ENCODE results near the gene HLA-DPB1.

The HLA-DPB1 gene

GRCh38 chr6:33069021-33069738, 6.6 kb upstream of the HLA-DPB1 start:
- ChIA-PET POLR2A (no interaction called here), CTCF (interaction anchor here (1.2 to 1.3 kb wide), 4 partner anchors 12 to 51 kb away, joined by 3 to 4 read pairs (median 3); no protein-coding TSS in a partner anchor)
- DNase-seq (ENCODE audit: extremely low spot score): no peak
- no peak for TF ChIP-seq CTCF (IDR thresholded peaks at IDR 0.05; ENCODE audit: control extremely low read depth, extremely low read depth, low read depth, missing control alignments)

- DNase-seq (ENCODE audit: extremely low spot score): no peak
- TF ChIP-seq CTCF (IDR thresholded peaks at IDR 0.05; ENCODE audit: control extremely low read depth, extremely low read depth, low read depth, missing control alignments): no peak
- POLR2A ChIA-PET: no interaction called here
- CTCF ChIA-PET: interaction anchor here (1.3 to 1.5 kb wide), 2 partner anchors 49 to 56 kb away, joined by 3 to 4 read pairs; no protein-coding TSS in a partner anchor
Observed at GRCh38 chr6:33070909-33071308, 4.9 kb upstream of the HLA-DPB1 start.

- no peak for TF ChIP-seq CTCF (IDR thresholded peaks at IDR 0.05; ENCODE audit: control extremely low read depth, extremely low read depth, low read depth, missing control alignments)
- POLR2A ChIA-PET: interaction anchor here (1.1 kb wide), 1 partner anchor 42 kb away, joined by 4 read pairs; no protein-coding TSS in a partner anchor
- DNase-seq (ENCODE audit: extremely low spot score): no peak
- CTCF ChIA-PET: interaction anchor here (1.4 to 2.1 kb wide), 4 partner anchors 9 to 57 kb away, joined by 4 to 7 read pairs (median 4); no protein-coding TSS in a partner anchor
Observed at GRCh38 chr6:33071569-33071968, 4.2 kb upstream of the HLA-DPB1 start.

GRCh38 chr6:33072508-33073100, 3.2 kb upstream of the HLA-DPB1 start:
- DNase-seq (ENCODE audit: extremely low spot score): no peak
- CTCF ChIA-PET: interaction anchor here (1.0 to 2.8 kb wide), 13 partner anchors 9 to 234 kb away, joined by 3 to 20 read pairs (median 5); partner anchors contain the start of gene TAP2
- no peak for TF ChIP-seq CTCF (IDR thresholded peaks at IDR 0.05; ENCODE audit: control extremely low read depth, extremely low read depth, low read depth, missing control alignments)
- POLR2A ChIA-PET: interaction anchor here (0.7 to 1.4 kb wide), 6 partner anchors 10 to 199 kb away, joined by 3 to 7 read pairs (median 4); partner anchors contain the start of genes RPS18 and VPS52

GRCh38 chr6:33073431-33073871, 2.3 kb upstream of the HLA-DPB1 start, which contains the start of gene HLA-DPA1:
TSS of gene HLA-DPA1 (minus strand) at chr6:33073649.
- POLR2A ChIA-PET: interaction anchor here (0.7 to 1.4 kb wide), 9 partner anchors 10 to 198 kb away, joined by 3 to 17 read pairs (median 4); partner anchors contain the start of genes RPS18 and VPS52
- DNase-seq (ENCODE audit: extremely low spot score): peak; percentile 86

More at GRCh38 chr6:33073431-33073871, 2.3 kb upstream of the HLA-DPB1 start, which contains the start of gene HLA-DPA1:
- CTCF ChIA-PET: interaction anchor here (0.8 to 2.8 kb wide), 15 partner anchors 9 to 100 kb away, joined by 3 to 20 read pairs (median 5); no protein-coding TSS in a partner anchor
- no peak for TF ChIP-seq CTCF (IDR thresholded peaks at IDR 0.05; ENCODE audit: control extremely low read depth, extremely low read depth, low read depth, missing control alignments)
